B cell (primary cell): ENCODE results near the gene NLGN1. TPM values are rescaled to one million over a fixed set of nuclear protein-coding genes. Genes with fewer than 3 reads are reported as not detected.

Experiments used
- ATAC-seq: fragments of 200-7000 bp; cut with Tn5 transposase; one replicate; pipeline ENCODE4 v1.10.0; 2021; ENCODE audit warnings: low read depth, mild to moderate bottlenecking, moderate number of reproducible peaks, moderate library complexity
- CTCF ChIA-PET: fragments of 350-600 bp; sonication (Branson Sonifier 250); formaldehyde crosslinking; loops from one replicate; lab custom pipeline; 2021; ENCODE audit warnings: antibody characterized with exemption, inconsistent platforms; lab: Charles Lee
- POLR2A ChIA-PET: fragments of 350-600 bp; sonication (Branson Sonifier 250); formaldehyde crosslinking; loops from one replicate; lab custom pipeline; 2021; ENCODE audit warnings: antibody characterized with exemption; lab: Charles Lee
- DNase-seq: peaks from one replicate; pipeline ENCODE4 v3.0.0; 2013
- H2AFZ ChIP-seq: 2 replicates; pipeline ENCODE4 v1.6.1; 2012; ENCODE audit warnings: mild to moderate bottlenecking, low read depth, low read length; ENCODE audit not compliant: insufficient read depth, poor library complexity, severe bottlenecking
- H3K27ac ChIP-seq, 2 donors: 1 replicate in 1 of 2; 2 replicates in 1 of 2; pipeline ENCODE4 v1.5.1; 2012 to 2013; ENCODE audit warnings: low read length in 2 of 2, mild to moderate bottlenecking in 2 of 2, moderate library complexity in 1 of 2
- H3K27me3 ChIP-seq, 4 experiments: fragments of 200-600 bp in 1 of 4; sonication (generic) in 1 of 4; replicated peaks in 1 of 4; 1 replicate in 2 of 4; 2 replicates in 2 of 4; pipeline versions ENCODE4 v1.6.1 to v1.7.0; 2013 to 2016; ENCODE audit warnings: low read length in 3 of 4, mild to moderate bottlenecking in 2 of 4, mixed read lengths in 1 of 4, moderate library complexity in 1 of 4; ENCODE audit not compliant: insufficient read depth in 4 of 4, control insufficient read depth in 3 of 4; ENCODE audit errors: control extremely low read depth in 1 of 4
- H3K36me3 ChIP-seq, 2 experiments: replicated peaks in 1 of 2; 1 replicate in 1 of 2; 2 replicates in 1 of 2; pipeline versions ENCODE4 v1.6.1 to v1.7.1; 2013; ENCODE audit warnings: low read length in 1 of 2; ENCODE audit not compliant: insufficient read depth in 2 of 2, control insufficient read depth in 1 of 2; ENCODE audit errors: control extremely low read depth in 1 of 2, extremely low read depth in 1 of 2
- H3K4me1 ChIP-seq, 2 donors: fragments of 200-600 bp in 1 of 2; sonication (generic) in 1 of 2; 1 replicate in 1 of 2; 2 replicates in 1 of 2; pipeline versions ENCODE4 v1.5.1 to v1.6.1; 2013 to 2017; ENCODE audit warnings: low read length in 2 of 2; ENCODE audit not compliant: control insufficient read depth in 2 of 2, insufficient read depth in 2 of 2
- H3K4me2 ChIP-seq: replicated peaks from 2 replicates; pipeline ENCODE3; 2012; ENCODE audit warnings: mild to moderate bottlenecking, low read depth, low read length; ENCODE audit not compliant: poor library complexity, severe bottlenecking
- H3K4me3 ChIP-seq, 5 experiments: fragments of 200-600 bp in 1 of 5; sonication (generic) in 1 of 5; 1 replicate in 3 of 5; 2 replicates in 2 of 5; pipeline versions ENCODE4 v1.5.1 to v1.7.0; 2011 to 2016; ENCODE audit warnings: low read length in 4 of 5, mild to moderate bottlenecking in 4 of 5, low read depth in 2 of 5, control low read depth in 1 of 5, moderate library complexity in 1 of 5; ENCODE audit not compliant: insufficient read depth in 1 of 5; ENCODE audit errors: control extremely low read depth in 1 of 5, extremely low read depth in 1 of 5
- H3K79me2 ChIP-seq: fragments of 200-600 bp; sonication (generic); one replicate; pipeline ENCODE4 v1.6.0; 2016; ENCODE audit warnings: low read length; ENCODE audit not compliant: control insufficient read depth, insufficient read depth
- H3K9ac ChIP-seq: fragments of 200-600 bp; sonication (generic); 2 replicates; pipeline ENCODE4 v1.6.1; 2017; ENCODE audit warnings: mild to moderate bottlenecking, low read length, moderate library complexity
- H3K9me3 ChIP-seq, 3 donors: one replicate each; pipeline versions ENCODE4 v1.6.1 to v1.7.1; 2013; ENCODE audit warnings: low read length in 2 of 3; ENCODE audit not compliant: control insufficient read depth in 2 of 3, insufficient read depth in 1 of 3; ENCODE audit errors: control extremely low read depth in 1 of 3
- H4K20me1 ChIP-seq: 2 replicates; pipeline ENCODE4 v1.6.0; 2012; ENCODE audit warnings: mild to moderate bottlenecking, low read length; ENCODE audit not compliant: insufficient read depth, control insufficient read depth, poor library complexity, severe bottlenecking
- H3K27ac Mint-ChIP-seq: one replicate; pipeline ENCODE4 v1.8.0; 2021; ENCODE audit warnings: mixed read lengths
- H3K27me3 Mint-ChIP-seq: one replicate; pipeline ENCODE4 v1.8.0; 2021; ENCODE audit warnings: mixed read lengths
- H3K4me1 Mint-ChIP-seq: one replicate; pipeline ENCODE4 v1.8.0; 2021; ENCODE audit warnings: mixed read lengths
- H3K4me3 Mint-ChIP-seq: one replicate; pipeline ENCODE4 v1.8.0; 2021; ENCODE audit warnings: mixed read lengths
- H3K9me3 Mint-ChIP-seq: one replicate; pipeline ENCODE4 v1.8.0; 2022; ENCODE audit warnings: mixed read lengths; ENCODE audit not compliant: insufficient read depth
- EZH2 ChIP-seq: IDR thresholded peaks from 2 replicates; pipeline ENCODE4 v1.6.1; 2012; ENCODE audit warnings: borderline replicate concordance, low read depth, mild to moderate bottlenecking, moderate library complexity, low read length; ENCODE audit not compliant: insufficient read depth, poor library complexity, severe bottlenecking
- WGBS: methylation state at CpG from one replicate; pipeline ENCODE4 v1.1.5; 2013; ENCODE audit warnings: missing lambda C conversion rate; ENCODE audit not compliant: insufficient coverage; 5-methylcytosine and 5-hydroxymethylcytosine counted together
- intact Hi-C: fragments of 100-400 bp; cut with micrococcal nuclease; formaldehyde crosslinking; loops from one replicate; pipeline ENCODE4 v1.10.0; 2022
- polyA plus RNA-seq: library from polyadenylated mRNA; depleted of rRNA; stranded (reverse); fragments of >200 nt; gene quantifications from 2 replicates; pipeline ENCODE4 v1.2.3, GENCODE V29; 2012
- total RNA-seq, 2 donors: library from RNA; stranded (reverse); fragments of 120-200 nt in 1 of 2; gene quantifications; 1 replicate in 1 of 2; 2 replicates in 1 of 2; pipeline versions ENCODE4 v1.2.3 to v1.2.4, GENCODE V29; 2013 to 2022
- TF ChIP-seq, protein P1 (sequence below): fragments of 200-600 bp; IDR thresholded peaks from one replicate; pipeline ENCODE4 v1.8.0; 2022; ENCODE audit warnings: antibody characterized with exemption, mild to moderate bottlenecking

The NLGN1 gene
- total and polyA plus RNA-seq, 2 donors (not counting 1 experiment from before 2014, with no cell fraction given) = not detected

DNA sequence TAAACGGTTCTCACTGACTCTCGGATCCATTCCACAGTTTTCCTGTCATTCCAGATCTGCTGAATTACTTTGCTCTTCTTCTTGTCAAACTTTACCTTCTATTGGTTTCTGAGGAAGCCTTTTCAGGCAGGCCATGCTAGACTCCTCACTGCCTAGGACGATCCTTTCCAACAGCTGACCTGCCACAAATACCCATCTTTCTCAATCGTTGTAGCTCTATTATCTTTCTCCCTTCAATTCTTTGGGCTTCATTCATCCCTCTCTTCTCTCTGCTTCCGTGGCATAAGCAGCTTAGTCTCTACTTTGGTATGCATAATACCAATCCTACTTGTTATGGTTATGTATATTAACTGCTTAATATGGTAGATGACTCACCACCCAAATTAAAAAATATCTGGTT lies 421.8 kb downstream of the NLGN1 start:
- ChIA-PET CTCF (no interaction called here), POLR2A (no interaction called here)
- Histone ChIP-seq H3K9ac (no peak overlapping the region), H3K27me3 (no peaks in the 10 kb centered on the region), H2AFZ (no peak overlapping the region), H3K36me3 (no peaks in the 10 kb centered on the region), H3K4me3 (no peak overlapping the region), H3K79me2 (no peaks in the 10 kb centered on the region), H3K4me1 (no peaks in the 10 kb centered on the region), H3K4me2 (no peak overlapping the region), H3K27ac (no peak overlapping the region), H4K20me1 (no peaks in the 10 kb centered on the region), H3K9me3 (no peaks in the 10 kb centered on the region)
- intact Hi-C loops = no loop called here
- ATAC-seq = no peak
- Mint-ChIP-seq H3K27me3 (no peaks in the 10 kb centered on the region), H3K9me3 (no peaks in the 10 kb centered on the region), H3K4me3 (no peak overlapping the region), H3K27ac (no peak overlapping the region), H3K4me1 (no peaks in the 10 kb centered on the region)
- DNase-seq = no peak
- no peak for TF ChIP-seq EZH2
- TF ChIP-seq, protein P1, sequence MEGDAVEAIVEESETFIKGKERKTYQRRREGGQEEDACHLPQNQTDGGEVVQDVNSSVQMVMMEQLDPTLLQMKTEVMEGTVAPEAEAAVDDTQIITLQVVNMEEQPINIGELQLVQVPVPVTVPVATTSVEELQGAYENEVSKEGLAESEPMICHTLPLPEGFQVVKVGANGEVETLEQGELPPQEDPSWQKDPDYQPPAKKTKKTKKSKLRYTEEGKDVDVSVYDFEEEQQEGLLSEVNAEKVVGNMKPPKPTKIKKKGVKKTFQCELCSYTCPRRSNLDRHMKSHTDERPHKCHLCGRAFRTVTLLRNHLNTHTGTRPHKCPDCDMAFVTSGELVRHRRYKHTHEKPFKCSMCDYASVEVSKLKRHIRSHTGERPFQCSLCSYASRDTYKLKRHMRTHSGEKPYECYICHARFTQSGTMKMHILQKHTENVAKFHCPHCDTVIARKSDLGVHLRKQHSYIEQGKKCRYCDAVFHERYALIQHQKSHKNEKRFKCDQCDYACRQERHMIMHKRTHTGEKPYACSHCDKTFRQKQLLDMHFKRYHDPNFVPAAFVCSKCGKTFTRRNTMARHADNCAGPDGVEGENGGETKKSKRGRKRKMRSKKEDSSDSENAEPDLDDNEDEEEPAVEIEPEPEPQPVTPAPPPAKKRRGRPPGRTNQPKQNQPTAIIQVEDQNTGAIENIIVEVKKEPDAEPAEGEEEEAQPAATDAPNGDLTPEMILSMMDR = no peak
- WGBS = 89% methylated on average over 3 of the region's 5 CpGs

DNA sequence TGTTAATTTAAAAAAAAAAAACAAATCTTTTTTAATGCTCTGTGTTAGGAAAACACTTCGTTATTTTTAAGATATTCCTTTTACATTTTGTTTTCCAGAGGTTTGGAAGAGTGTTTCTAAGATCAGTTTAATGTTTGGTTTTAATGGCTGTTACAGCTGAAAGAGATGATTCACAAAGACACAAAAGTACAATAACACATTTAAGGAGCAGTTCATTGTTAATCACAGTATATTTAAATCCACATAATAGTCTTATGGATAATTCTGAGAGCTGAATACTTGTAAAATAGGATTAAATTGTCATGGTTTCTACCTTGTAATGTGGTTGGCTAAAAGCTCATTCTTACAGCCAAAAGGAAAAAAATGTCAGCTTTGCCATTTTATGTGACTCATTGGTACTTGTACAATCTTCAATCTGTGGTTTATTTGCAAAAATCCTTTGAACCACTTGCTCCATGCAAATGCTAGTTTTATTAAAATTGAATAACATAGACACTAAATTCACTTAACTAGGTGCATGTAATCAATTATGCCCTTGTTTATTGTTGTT lies 426.4 kb downstream of the NLGN1 start:
- Mint-ChIP-seq H3K4me1 (no peaks in the 10 kb centered on the region), H3K9me3 (no peaks in the 10 kb centered on the region), H3K27me3 (no peaks in the 10 kb centered on the region), H3K4me3 (no peak overlapping the region), H3K27ac (no peak overlapping the region)
- H3K27ac ChIP-seq = no peak overlapping the region
- TF ChIP-seq EZH2 = no peak
- TF ChIP-seq, protein P1 = no peak
- no peak overlapping the region for H3K4me2 ChIP-seq
- no peak overlapping the region for H3K4me3 ChIP-seq
- H3K27me3 ChIP-seq = no peaks in the 10 kb centered on the region
- H3K36me3 ChIP-seq = no peaks in the 10 kb centered on the region
- H3K4me1 ChIP-seq = no peaks in the 10 kb centered on the region
- no peak for DNase-seq
- ATAC-seq = no peak
- H3K79me2 ChIP-seq = no peaks in the 10 kb centered on the region
- ChIA-PET CTCF (no interaction called here), POLR2A (no interaction called here)
- H3K9me3 ChIP-seq = no peaks in the 10 kb centered on the region
- H4K20me1 ChIP-seq = no peaks in the 10 kb centered on the region
- H2AFZ ChIP-seq = no peak overlapping the region
- WGBS = no CpG with 5 or more reads among the region's 1 CpG
- intact Hi-C loops = no loop called here
- no peak overlapping the region for H3K9ac ChIP-seq
